OCI-LY1 (cell line): ENCODE data around the gene AKR1C3.

Source experiments
- CTCF ChIP-seq: fragments of 200-600 bp; sonication (generic), shearing (Covaris generic); IDR thresholded peaks from 2 replicates; pipeline ENCODE4 v1.5.1; 2017; ENCODE audit warnings: mild to moderate bottlenecking, antibody characterized with exemption, low read length, moderate library complexity, mixed read lengths
- EZH2 ChIP-seq: fragments of 200-600 bp; sonication (generic), shearing (Covaris generic); IDR thresholded peaks from 2 replicates; pipeline ENCODE4 v1.8.0; 2017; ENCODE audit warnings: borderline replicate concordance, mixed run types, mild to moderate bottlenecking, antibody characterized with exemption, low read length, moderate library complexity, mixed read lengths

- TF ChIP-seq EZH2: no peak
- no peak for TF ChIP-seq CTCF
Measured at GRCh38 chr10:5116621-5117020, 22.4 kb downstream of the AKR1C3 start.
